Measurements from ENCODE around the gene RAPGEF1. TPM values are rescaled to one million over a fixed set of nuclear protein-coding genes. Genes with fewer than 3 reads are reported as not detected.

RAPGEF1 gene
- total and polyA plus RNA-seq, 2 of the 13 experiments (the other 11 are each of a cell fraction or from before 2014, with no cell fraction given): 21.2 to 38.9 TPM

DNA sequence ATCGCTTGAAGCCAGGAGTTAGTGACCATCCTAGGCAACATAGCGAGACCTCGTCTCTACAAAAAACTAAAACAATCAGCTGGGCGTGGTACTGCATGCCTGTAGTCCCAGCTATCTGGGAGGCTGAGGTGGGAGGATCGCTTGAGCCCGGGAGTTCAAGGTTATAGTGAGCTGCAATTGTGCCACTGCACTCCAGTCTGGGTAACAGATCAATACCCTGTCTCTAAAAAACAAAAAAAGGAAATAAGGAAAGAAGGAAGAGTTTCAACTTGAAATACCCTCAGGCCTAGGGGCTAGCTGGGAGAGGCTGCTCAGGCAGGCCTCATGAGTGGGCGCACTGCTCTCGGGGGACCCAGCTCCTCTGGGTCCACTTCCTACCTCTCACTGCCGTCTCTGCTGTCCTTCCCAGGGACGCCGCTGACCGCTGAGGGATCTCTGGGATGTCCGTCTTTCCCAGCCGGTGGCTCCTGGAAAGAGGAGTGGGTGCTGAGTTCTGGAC is 138.1 kb downstream of the RAPGEF1 start (continued):
- TF ChIP-seq, protein P1, sequence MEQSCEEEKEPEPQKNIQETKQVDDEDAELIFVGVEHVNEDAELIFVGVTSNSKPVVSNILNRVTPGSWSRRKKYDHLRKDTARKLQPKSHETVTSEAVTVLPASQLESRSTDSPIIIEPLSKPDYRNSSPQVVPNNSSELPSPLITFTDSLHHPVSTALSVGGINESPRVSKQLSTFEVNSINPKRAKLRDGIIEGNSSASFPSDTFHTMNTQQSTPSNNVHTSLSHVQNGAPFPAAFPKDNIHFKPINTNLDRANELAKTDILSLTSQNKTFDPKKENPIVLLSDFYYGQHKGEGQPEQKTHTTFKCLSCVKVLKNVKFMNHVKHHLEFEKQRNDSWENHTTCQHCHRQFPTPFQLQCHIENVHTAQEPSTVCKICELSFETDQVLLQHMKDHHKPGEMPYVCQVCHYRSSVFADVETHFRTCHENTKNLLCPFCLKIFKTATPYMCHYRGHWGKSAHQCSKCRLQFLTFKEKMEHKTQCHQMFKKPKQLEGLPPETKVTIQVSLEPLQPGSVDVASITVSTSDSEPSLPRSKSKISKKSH (CRISPR knock-in tag; IDR thresholded peaks at IDR 0.05; ENCODE audit: borderline replicate concordance): no peak
- 0 out of 2 replicates have a peak, but pooled peaks have one; percentile 15 for TF ChIP-seq ADNP (CRISPR knock-in tag; IDR thresholded peaks at IDR 0.05)
- no peak for TF ChIP-seq NFRKB (IDR thresholded peaks at IDR 0.05)
- TF ChIP-seq, protein P2, sequence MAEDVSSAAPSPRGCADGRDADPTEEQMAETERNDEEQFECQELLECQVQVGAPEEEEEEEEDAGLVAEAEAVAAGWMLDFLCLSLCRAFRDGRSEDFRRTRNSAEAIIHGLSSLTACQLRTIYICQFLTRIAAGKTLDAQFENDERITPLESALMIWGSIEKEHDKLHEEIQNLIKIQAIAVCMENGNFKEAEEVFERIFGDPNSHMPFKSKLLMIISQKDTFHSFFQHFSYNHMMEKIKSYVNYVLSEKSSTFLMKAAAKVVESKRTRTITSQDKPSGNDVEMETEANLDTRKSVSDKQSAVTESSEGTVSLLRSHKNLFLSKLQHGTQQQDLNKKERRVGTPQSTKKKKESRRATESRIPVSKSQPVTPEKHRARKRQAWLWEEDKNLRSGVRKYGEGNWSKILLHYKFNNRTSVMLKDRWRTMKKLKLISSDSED (CRISPR knock-in tag; IDR thresholded peaks at IDR 0.05): no peak
- no peak for TF ChIP-seq HNRNPH1 (optimal IDR thresholded peaks at IDR 0.05; ENCODE audit: low read depth, low read length)
- TF ChIP-seq, protein P3, sequence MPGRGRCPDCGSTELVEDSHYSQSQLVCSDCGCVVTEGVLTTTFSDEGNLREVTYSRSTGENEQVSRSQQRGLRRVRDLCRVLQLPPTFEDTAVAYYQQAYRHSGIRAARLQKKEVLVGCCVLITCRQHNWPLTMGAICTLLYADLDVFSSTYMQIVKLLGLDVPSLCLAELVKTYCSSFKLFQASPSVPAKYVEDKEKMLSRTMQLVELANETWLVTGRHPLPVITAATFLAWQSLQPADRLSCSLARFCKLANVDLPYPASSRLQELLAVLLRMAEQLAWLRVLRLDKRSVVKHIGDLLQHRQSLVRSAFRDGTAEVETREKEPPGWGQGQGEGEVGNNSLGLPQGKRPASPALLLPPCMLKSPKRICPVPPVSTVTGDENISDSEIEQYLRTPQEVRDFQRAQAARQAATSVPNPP (CRISPR knock-in tag; IDR thresholded peaks at IDR 0.05): no peak
- TF ChIP-seq HOXA9 (CRISPR knock-in tag; IDR thresholded peaks at IDR 0.05; ENCODE audit: borderline replicate concordance): no peak
- TF ChIP-seq JDP2 (CRISPR knock-in tag; IDR thresholded peaks at IDR 0.05; ENCODE audit: borderline replicate concordance): no peak
- TF ChIP-seq ZNF234 (CRISPR knock-in tag; conservative IDR thresholded peaks at IDR 0.05): no peak
- no peak for TF ChIP-seq BORCS8-MEF2B (CRISPR knock-in tag; IDR thresholded peaks at IDR 0.05)
- TF ChIP-seq MTF2 (CRISPR knock-in tag; IDR thresholded peaks at IDR 0.05; ENCODE audit: borderline replicate concordance): no peak
- TF ChIP-seq RNF2 (conservative IDR thresholded peaks at IDR 0.05; ENCODE audit: low read depth): no peak
- TF ChIP-seq IKZF4 (CRISPR knock-in tag; IDR thresholded peaks at IDR 0.05; ENCODE audit: borderline replicate concordance, low read depth, not compliant biosample characterization): no peak
- no peak for TF ChIP-seq ZNF572 (CRISPR knock-in tag; IDR thresholded peaks at IDR 0.05)
- no peak for TF ChIP-seq ZNF24 (IDR thresholded peaks at IDR 0.05)
- TF ChIP-seq HOXA3 (CRISPR knock-in tag; IDR thresholded peaks at IDR 0.05): peak; percentile 75; the same call in 1 of the 2 replicates
- TF ChIP-seq ZFP1 (CRISPR knock-in tag; IDR thresholded peaks at IDR 0.05): no peak
- TF ChIP-seq ZBTB21 (CRISPR knock-in tag; IDR thresholded peaks at IDR 0.05): no peak
- TF ChIP-seq KLF6 (CRISPR knock-in tag; IDR thresholded peaks at IDR 0.05): 0 out of 2 replicates have a peak, but pooled peaks have one; percentile 47
- no peak for TF ChIP-seq TSC22D2 (CRISPR knock-in tag; IDR thresholded peaks at IDR 0.05; ENCODE audit: borderline replicate concordance)
- TF ChIP-seq ZNF766 (CRISPR knock-in tag; IDR thresholded peaks at IDR 0.05; ENCODE audit: borderline replicate concordance): peak; percentile 85; the same call in 1 of the 2 replicates
- TF ChIP-seq, protein P4, sequence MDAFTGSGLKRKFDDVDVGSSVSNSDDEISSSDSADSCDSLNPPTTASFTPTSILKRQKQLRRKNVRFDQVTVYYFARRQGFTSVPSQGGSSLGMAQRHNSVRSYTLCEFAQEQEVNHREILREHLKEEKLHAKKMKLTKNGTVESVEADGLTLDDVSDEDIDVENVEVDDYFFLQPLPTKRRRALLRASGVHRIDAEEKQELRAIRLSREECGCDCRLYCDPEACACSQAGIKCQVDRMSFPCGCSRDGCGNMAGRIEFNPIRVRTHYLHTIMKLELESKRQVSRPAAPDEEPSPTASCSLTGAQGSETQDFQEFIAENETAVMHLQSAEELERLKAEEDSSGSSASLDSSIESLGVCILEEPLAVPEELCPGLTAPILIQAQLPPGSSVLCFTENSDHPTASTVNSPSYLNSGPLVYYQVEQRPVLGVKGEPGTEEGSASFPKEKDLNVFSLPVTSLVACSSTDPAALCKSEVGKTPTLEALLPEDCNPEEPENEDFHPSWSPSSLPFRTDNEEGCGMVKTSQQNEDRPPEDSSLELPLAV (CRISPR knock-in tag; conservative IDR thresholded peaks at IDR 0.05; ENCODE audit: low read depth): no peak
- TF ChIP-seq, protein P5, sequence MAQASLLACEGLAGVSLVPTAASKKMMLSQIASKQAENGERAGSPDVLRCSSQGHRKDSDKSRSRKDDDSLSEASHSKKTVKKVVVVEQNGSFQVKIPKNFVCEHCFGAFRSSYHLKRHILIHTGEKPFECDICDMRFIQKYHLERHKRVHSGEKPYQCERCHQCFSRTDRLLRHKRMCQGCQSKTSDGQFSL (CRISPR knock-in tag; IDR thresholded peaks at IDR 0.05): no peak
- TF ChIP-seq ZMYM3 (CRISPR knock-in tag; IDR thresholded peaks at IDR 0.05): peak; percentile 89
- 0 out of 2 replicates have a peak, but pooled peaks have one; percentile 67 for TF ChIP-seq KLF9 (CRISPR knock-in tag; IDR thresholded peaks at IDR 0.05; ENCODE audit: low read depth)
- no peak for TF ChIP-seq RARG (CRISPR knock-in tag; IDR thresholded peaks at IDR 0.05; ENCODE audit: low read depth)
- no peak for TF ChIP-seq SMARCC2 (IDR thresholded peaks at IDR 0.05)
- no peak for TF ChIP-seq ZNF451 (CRISPR knock-in tag; IDR thresholded peaks at IDR 0.05)
